HG03575 (cell line): ENCODE data around the gene GPATCH3.
"Not testable (repeated sequence)": the region's sequence is repeated elsewhere in the genome, so short reads cannot be mapped to it uniquely, and the experiment has no call there.

Experiments
- ATAC-seq: cut with Tn5 transposase; IDR thresholded peaks from one replicate; pipeline ENCODE4 v1.9.1; 2021; ENCODE audit not compliant: unreplicated experiment, insufficient number of reproducible peaks, low FRiP score; ENCODE audit errors: extremely low read depth

GPATCH3 gene

GRCh38 chr1:26877326-26877725, 22.9 kb downstream of the GPATCH3 start:
- ATAC-seq, result no peak

- ATAC-seq, result no peak
These were observed 25.4 kb downstream of the GPATCH3 start for GRCh38 chr1:26874896-26875295.

GRCh38 chr1:26873097-26873496, 27.2 kb downstream of the GPATCH3 start:
- not testable (repeated sequence) for ATAC-seq

GRCh38 chr1:26864610-26865480, 35.4 kb downstream of the GPATCH3 start:
- no peak for ATAC-seq

- no peak for ATAC-seq
These were observed 36.6 kb downstream of the GPATCH3 start for GRCh38 chr1:26863685-26864077.

GRCh38 chr1:26862781-26863684, 37.2 kb downstream of the GPATCH3 start, which contains the start of gene SFN:
TSS of gene SFN (plus strand) at chr1:26863149. CDS start at chr1:26863213, 64 bp downstream.
- no peak for ATAC-seq

GRCh38 chr1:26861889-26862378, 38.3 kb downstream of the GPATCH3 start:
- no peak for ATAC-seq

- no peak for ATAC-seq
These were observed 39.0 kb downstream of the GPATCH3 start for GRCh38 chr1:26861286-26861701.

GRCh38 chr1:26858891-26859640, 41.2 kb downstream of the GPATCH3 start:
- no peak for ATAC-seq

GRCh38 chr1:26858160-26858559, 42.1 kb downstream of the GPATCH3 start:
- no peak for ATAC-seq

- ATAC-seq, result no peak
These were observed 42.7 kb downstream of the GPATCH3 start for GRCh38 chr1:26857473-26858060.

GRCh38 chr1:26856604-26857469, 43.4 kb downstream of the GPATCH3 start:
- no peak for ATAC-seq

- no peak for ATAC-seq
These were observed 44.1 kb downstream of the GPATCH3 start for GRCh38 chr1:26856181-26856580.

- no peak for ATAC-seq
These were observed 44.6 kb downstream of the GPATCH3 start for GRCh38 chr1:26855636-26856035.

- no peak for ATAC-seq
These were observed 45.4 kb downstream of the GPATCH3 start for GRCh38 chr1:26854906-26855305.

- no peak for ATAC-seq
These were observed 46.7 kb downstream of the GPATCH3 start for GRCh38 chr1:26853600-26853999.

- no peak for ATAC-seq
These were observed 47.1 kb downstream of the GPATCH3 start for GRCh38 chr1:26853156-26853555.

- ATAC-seq, result no peak
These were observed 47.6 kb downstream of the GPATCH3 start for GRCh38 chr1:26852701-26853100.
